Naive thymus-derived CD8-positive, alpha-beta T cell (primary cell): ENCODE measurements around the gene RPS15A. TPM values are rescaled to one million over a fixed set of nuclear protein-coding genes. Genes with fewer than 3 reads are reported as not detected.

Source experiments
- ATAC-seq, 2 donors: fragments of 150-1000 bp; cut with Tn5 transposase in 1 of 2; sonication (Bioruptor Pico), chemical (Tn5 transposase) in 1 of 2; 1 replicate in 1 of 2; 2 replicates in 1 of 2; pipeline ENCODE4 v1.10.0; 2021; ENCODE audit warnings: mild to moderate bottlenecking in 2 of 2, moderate library complexity in 2 of 2
- POLR2A ChIA-PET: fragments of 350-600 bp; sonication (Branson Sonifier 250); formaldehyde crosslinking; loops from one replicate; lab custom pipeline; 2021; ENCODE audit warnings: antibody characterized with exemption; lab: Charles Lee
- DNase-seq, 10 donors: peaks; one replicate each; pipeline versions ENCODE4 v3.0.0 to v3.0.0-alpha.2; 2020 to 2022
- H3K27ac Mint-ChIP-seq, 10 donors: one replicate each; pipeline ENCODE4 v1.8.0; 2020 to 2022; ENCODE audit warnings: mild to moderate bottlenecking in 10 of 10, mixed read lengths in 10 of 10, moderate library complexity in 4 of 10, inconsistent platforms in 1 of 10
- H3K27me3 Mint-ChIP-seq, 5 donors: one replicate each; pipeline ENCODE4 v1.8.0; 2021 to 2022; ENCODE audit warnings: mixed read lengths in 5 of 5
- H3K36me3 Mint-ChIP-seq, 3 donors: one replicate each; pipeline ENCODE4 v1.8.0; 2020 to 2022; ENCODE audit warnings: mixed read lengths in 3 of 3, mild to moderate bottlenecking in 2 of 3, inconsistent platforms in 1 of 3
- H3K4me1 Mint-ChIP-seq, 4 donors: one replicate each; pipeline ENCODE4 v1.8.0; 2021 to 2022; ENCODE audit warnings: mixed read lengths in 4 of 4
- H3K4me3 Mint-ChIP-seq, 10 donors: one replicate each; pipeline ENCODE4 v1.8.0; 2020 to 2022; ENCODE audit warnings: mild to moderate bottlenecking in 10 of 10, mixed read lengths in 10 of 10, moderate library complexity in 6 of 10, inconsistent platforms in 1 of 10
- H3K9me3 Mint-ChIP-seq, 9 donors: one replicate each; pipeline ENCODE4 v1.8.0; 2020 to 2022; ENCODE audit warnings: mixed read lengths in 9 of 9, mild to moderate bottlenecking in 3 of 9, inconsistent platforms in 1 of 9, moderate library complexity in 1 of 9
- polyA plus RNA-seq, 3 donors: library from polyadenylated mRNA; unstranded; fragments of 300-500 nt; fragmentation: Illumina TruSeq; gene quantifications; one replicate each; pipeline ENCODE4 v1.2.3, GENCODE V29; 2021
- total RNA-seq, 8 experiments: library from RNA in 2 of 8; stranded (reverse) in 2 of 8; gene quantifications; one replicate each; pipeline ENCODE4 v1.2.3 and lab custom pipeline; 2021 to 2026

The RPS15A gene
- total and polyA plus RNA-seq, 5 experiments from 2014 or later = 3,226 to 5,165 (median 4,112) TPM

DNA sequence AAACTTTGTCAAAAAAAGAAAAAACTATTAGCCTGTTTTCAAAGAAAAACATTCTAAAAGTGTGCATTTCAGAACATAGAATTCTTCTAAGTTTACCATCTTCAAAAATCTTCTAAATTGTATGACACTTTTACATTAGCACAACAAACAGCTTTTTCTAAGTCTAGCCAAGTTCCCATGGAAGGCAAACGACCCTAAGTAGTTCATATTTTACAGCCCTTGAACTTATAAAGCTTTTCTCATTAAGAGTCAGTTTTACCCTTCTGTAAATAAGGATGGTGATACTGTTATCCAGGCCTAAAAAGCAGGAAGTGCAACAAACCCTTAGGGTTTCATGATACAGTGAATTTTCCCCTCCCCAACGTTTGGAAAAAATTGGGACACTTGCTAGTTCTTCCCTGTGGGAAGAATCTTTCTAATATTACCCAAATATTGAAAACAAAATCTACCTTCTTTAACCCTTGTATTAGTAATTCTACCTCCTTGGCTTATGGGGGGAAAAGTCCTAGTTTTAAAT, 15.2 kb upstream of the RPS15A start:
- Mint-ChIP-seq H3K9me3 (peaks cover 0 to 2% (median 0%) of the 10 kb centered on the region in 9 donors), H3K4me1 (peaks cover 12 to 41% (median 31%) of the 10 kb centered on the region in 4 donors), H3K4me3 (no peak overlapping the region), H3K27ac (peak overlapping the region in 2 of 10 donors; percentile 90 to 94), H3K36me3 (peaks cover 10 to 36% (median 11%) of the 10 kb centered on the region in 3 donors), H3K27me3 (no peaks in the 10 kb centered on the region)
- ATAC-seq = no peak
- no peak for DNase-seq
- POLR2A ChIA-PET = interaction anchor here (6.8 kb wide), 1 partner anchor 15 kb away, joined by 106 read pairs; the partner anchor contains the start of gene RPS15A

DNA sequence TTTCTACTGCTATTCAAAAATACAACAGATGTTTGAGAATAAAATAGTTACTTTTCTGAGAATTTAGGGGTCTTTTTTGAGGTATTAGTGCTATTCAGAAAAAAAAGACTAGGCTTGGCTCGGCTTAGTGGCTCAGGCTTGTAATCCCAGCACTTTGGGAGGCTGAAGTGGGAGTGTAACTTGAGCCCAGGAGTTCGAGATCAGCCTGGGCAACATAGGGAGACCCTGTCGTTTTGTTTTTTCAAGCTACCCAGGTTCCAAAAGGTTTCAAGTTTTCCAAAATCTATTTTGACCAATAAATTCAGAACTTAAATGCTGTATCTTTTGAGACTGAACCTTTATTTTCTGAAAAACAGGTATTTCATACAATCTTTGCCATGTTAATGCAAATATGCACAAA, 14.4 kb upstream of the RPS15A start:
- POLR2A ChIA-PET = interaction anchor here (6.8 kb wide), 1 partner anchor 14 kb away, joined by 106 read pairs; the partner anchor contains the start of gene RPS15A
- DNase-seq = no peak
- Mint-ChIP-seq H3K9me3 (peaks cover 0 to 2% (median 0%) of the 10 kb centered on the region in 9 donors), H3K27me3 (no peaks in the 10 kb centered on the region), H3K27ac (peak overlapping the region in 7 of 10 donors; percentile 38 to 94 (median 55)), H3K4me3 (peak overlapping the region in 1 of 10 donors; percentile 56), H3K4me1 (peaks cover 19 to 49% (median 39%) of the 10 kb centered on the region in 4 donors), H3K36me3 (peaks cover 7 to 28% (median 9%) of the 10 kb centered on the region in 3 donors)
- ATAC-seq = no peak

DNA sequence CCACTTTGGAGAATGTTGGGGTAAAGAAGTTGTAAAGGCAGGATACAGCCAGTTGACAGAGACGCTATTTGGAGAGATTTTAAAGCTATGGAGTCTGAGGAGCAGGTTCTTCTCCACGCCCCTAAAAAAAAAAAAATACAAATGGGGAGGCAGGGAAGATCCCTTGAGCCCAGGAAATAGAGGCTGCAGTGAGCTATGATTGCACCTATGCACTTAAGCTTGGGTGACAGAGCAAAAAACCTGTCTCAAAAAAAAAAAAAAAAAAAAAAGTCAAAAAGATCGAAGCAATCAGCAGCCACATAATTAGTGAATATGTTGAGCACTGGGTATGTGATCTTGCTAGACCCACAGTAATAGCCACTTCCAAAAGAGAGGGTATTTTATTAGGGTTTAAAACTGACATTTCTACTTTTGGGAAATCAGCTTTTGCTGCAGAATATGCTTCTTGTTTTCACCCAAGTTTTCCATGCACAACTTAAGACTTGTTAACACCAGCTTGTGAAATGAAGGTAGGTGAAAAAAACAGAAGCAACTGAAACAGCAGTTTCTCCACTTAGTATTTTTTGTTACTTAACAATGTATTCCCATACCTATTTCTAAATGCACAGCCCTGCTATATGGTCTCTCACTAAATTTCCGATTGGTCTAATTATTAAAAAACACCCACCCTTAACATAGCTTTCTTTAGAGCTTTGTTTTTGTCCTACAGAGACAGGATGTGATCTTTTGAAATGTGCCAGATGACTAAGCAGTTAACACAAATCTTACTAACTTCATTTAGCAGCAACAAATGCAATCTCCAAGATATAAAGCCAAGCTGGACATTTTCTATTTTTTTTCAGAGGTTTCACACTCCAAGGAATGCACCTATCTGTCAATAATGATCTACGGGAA, 13.7 kb upstream of the RPS15A start:
- Mint-ChIP-seq H3K4me1 (peaks cover 19 to 56% (median 42%) of the 10 kb centered on the region in 4 donors), H3K27ac (peak overlapping the region in 9 of 10 donors; percentile 13 to 94 (median 63)), H3K27me3 (no peaks in the 10 kb centered on the region), H3K36me3 (peaks cover 4 to 21% (median 5%) of the 10 kb centered on the region in 3 donors), H3K4me3 (peak overlapping the region in 5 of 10 donors; percentile 23 to 56 (median 30)), H3K9me3 (peaks cover 0 to 2% (median 0%) of the 10 kb centered on the region in 9 donors)
- DNase-seq = no peak
- POLR2A ChIA-PET = interaction anchor here (6.8 kb wide), 1 partner anchor 13 kb away, joined by 106 read pairs; the partner anchor contains the start of gene RPS15A
- ATAC-seq = no peak

DNA sequence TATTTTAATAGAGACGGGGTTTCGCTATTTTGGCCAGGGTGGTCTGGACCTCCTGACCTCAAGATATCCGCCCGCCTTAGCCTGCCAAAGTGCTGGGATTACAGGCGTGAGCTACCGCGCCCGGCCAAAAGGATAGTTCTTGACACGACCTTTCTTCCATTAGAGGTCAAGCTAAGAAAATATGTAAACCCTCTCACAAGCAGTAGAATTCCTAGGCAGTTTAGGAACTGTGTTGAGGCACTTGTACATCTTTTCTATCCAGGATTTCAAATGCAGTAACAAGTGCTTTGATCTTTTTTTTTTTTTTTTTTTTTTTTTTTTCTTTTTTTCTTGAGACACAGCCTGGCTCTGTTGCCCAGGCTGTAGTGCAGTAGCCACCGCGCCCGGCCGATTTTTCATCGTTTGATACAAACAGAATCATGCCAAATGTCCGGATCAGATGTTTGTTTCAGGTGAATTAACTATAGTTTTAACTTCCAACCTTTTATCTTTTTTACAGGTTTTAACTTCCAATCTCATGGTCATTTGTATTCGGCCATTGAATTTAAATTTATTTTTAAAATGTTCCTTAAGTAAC, 12.7 kb upstream of the RPS15A start:
- H3K9me3 Mint-ChIP-seq = peaks cover 0 to 2% (median 0%) of the 10 kb centered on the region in 9 donors
- POLR2A ChIA-PET = interaction anchor here (1.7 to 6.8 kb wide), 2 partner anchors 12 to 20 kb away, joined by 6 to 106 read pairs; partner anchors contain the start of gene RPS15A
- H3K27ac Mint-ChIP-seq = peak overlapping the region in 6 of 10 donors; percentile 13 to 96 (median 64)
- H3K4me3 Mint-ChIP-seq = peak overlapping the region in 9 of 10 donors; percentile 52 to 99 (median 94)
- H3K36me3 Mint-ChIP-seq = peaks cover 0 to 16% (median 0%) of the 10 kb centered on the region in 3 donors
- H3K27me3 Mint-ChIP-seq = no peaks in the 10 kb centered on the region
- DNase-seq = no peak
- ATAC-seq = no peak
- peaks cover 21 to 62% (median 44%) of the 10 kb centered on the region in 4 donors for H3K4me1 Mint-ChIP-seq

DNA sequence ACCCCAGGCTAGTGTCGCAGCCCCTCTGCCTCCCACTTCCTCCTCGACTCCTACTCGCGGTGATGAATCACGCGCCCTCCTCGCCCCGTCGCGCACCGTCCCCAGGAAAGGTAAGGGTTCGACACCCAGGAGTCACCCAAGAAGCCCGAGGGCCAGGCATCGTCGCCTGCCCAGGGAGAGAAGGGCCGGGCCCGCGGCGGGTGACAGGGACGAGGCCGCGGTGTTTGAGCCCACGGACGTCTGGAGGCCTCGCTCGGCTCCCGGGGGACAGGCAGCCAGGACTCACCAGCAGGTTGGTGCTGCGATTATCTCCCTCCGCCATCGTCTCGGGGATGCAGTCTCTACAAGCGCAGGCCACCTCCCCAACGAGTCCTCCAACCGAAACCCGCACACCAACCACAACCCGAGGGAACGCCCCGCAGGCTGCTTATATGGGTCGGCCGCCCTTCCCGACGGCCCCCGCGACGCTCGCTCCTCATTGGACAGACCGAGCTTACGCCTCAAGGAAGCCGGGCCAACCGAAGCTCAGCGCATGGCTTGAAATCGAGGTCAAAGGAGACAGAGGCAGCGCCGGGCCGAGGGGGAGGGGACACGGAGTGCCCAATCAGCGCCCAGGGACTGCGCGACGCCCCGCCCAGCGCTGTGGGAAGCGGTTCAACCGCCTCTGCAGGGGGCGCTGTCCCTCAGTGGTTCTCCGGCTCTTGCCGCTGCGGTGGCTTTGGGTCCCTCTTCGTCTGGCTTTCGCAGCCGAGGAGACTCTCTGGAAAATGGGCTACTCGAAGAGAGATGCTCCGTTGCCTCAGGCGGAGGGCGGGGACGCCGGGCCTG, 11.2 kb upstream of the RPS15A start, which contains the start of gene ARL6IP1:
Gene ARL6IP1 (minus strand): TSS at position 405 of the 828 bp plus-strand sequence. CDS start 83 bp downstream, at position 322.
- Mint-ChIP-seq H3K9me3 (peaks cover 0 to 2% (median 0%) of the 10 kb centered on the region in 9 donors), H3K4me3 (peak within 1 kb of the TSS; percentile 89 to 99 (median 95)), H3K36me3 (peaks cover 0 to 20% (median 0%) of the 10 kb centered on the region in 3 donors), H3K27me3 (no peaks in the 10 kb centered on the region), H3K27ac (peak within 1 kb of the TSS; percentile 93 to 98 (median 96)), H3K4me1 (peaks cover 21 to 68% (median 47%) of the 10 kb centered on the region in 4 donors)
- DNase-seq (peak; percentile 96 to 99 (median 99)), ATAC-seq (peak; percentile 93 to 94)
- POLR2A ChIA-PET = interaction anchor here (0.6 to 6.8 kb wide), 8 partner anchors 11 to 1788 kb away, joined by 3 to 106 read pairs (median 4); partner anchors contain the start of genes COQ7, RPS15A and VPS35L

DNA sequence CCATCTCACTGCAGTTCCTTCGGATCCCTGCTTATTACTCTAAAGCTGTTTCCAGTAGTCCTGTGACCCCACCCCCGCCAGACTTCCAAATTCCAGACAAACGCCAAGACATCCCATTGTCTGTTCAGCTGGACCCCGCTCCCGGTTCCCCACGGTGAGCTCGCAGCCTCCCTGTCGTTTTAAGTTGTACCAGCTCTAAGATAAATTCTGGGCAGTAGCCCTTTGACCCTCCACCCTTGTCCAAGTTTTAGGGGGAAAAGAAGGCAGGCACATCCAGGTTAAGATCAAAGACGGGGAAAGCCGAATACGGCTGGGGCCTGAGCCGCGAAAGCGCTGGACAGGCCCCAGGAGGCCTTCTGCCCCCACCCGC, 10.6 kb upstream of the RPS15A start:
- DNase-seq (no peak), ATAC-seq (no peak)
- Mint-ChIP-seq H3K36me3 (peaks cover 0 to 24% (median 0%) of the 10 kb centered on the region in 3 donors), H3K9me3 (peaks cover 0 to 2% (median 0%) of the 10 kb centered on the region in 9 donors), H3K27me3 (no peaks in the 10 kb centered on the region), H3K4me1 (peaks cover 21 to 69% (median 48%) of the 10 kb centered on the region in 4 donors), H3K27ac (peak overlapping the region; percentile 93 to 98 (median 96)), H3K4me3 (peak overlapping the region; percentile 89 to 99 (median 95))
- POLR2A ChIA-PET = interaction anchor here (1.0 to 6.8 kb wide), 4 partner anchors 10 to 266 kb away, joined by 4 to 106 read pairs (median 6); partner anchors contain the start of genes COQ7 and RPS15A

DNA sequence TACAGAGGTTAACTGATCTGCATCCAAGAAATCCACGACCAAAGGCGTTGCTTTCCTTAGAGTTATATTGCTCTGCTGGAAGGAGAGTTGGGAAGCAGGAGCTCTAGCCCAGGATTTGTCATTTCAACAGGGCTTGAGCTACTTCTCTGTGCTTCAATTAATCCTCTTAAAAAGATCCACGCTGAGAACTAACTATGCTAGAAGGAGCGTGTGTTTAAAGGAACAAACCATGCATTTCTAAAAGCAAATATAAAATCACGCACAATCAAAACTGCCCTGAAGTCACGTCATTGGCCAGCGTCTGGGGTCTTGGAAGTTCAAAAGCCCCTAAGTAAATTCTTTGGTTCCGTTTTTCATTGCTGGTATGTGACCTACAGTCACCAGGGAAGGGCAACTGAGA, 10.2 kb upstream of the RPS15A start:
- peaks cover 21 to 70% (median 48%) of the 10 kb centered on the region in 4 donors for H3K4me1 Mint-ChIP-seq
- peaks cover 0 to 2% (median 0%) of the 10 kb centered on the region in 9 donors for H3K9me3 Mint-ChIP-seq
- peaks cover 0 to 28% (median 0%) of the 10 kb centered on the region in 3 donors for H3K36me3 Mint-ChIP-seq
- DNase-seq (no peak), ATAC-seq (no peak)
- POLR2A ChIA-PET = interaction anchor here (6.8 kb wide), 1 partner anchor 10 kb away, joined by 106 read pairs; the partner anchor contains the start of gene RPS15A
- peak overlapping the region; percentile 89 to 99 (median 95) for H3K4me3 Mint-ChIP-seq
- H3K27me3 Mint-ChIP-seq = no peaks in the 10 kb centered on the region
- peak overlapping the region; percentile 93 to 98 (median 96) for H3K27ac Mint-ChIP-seq

DNA sequence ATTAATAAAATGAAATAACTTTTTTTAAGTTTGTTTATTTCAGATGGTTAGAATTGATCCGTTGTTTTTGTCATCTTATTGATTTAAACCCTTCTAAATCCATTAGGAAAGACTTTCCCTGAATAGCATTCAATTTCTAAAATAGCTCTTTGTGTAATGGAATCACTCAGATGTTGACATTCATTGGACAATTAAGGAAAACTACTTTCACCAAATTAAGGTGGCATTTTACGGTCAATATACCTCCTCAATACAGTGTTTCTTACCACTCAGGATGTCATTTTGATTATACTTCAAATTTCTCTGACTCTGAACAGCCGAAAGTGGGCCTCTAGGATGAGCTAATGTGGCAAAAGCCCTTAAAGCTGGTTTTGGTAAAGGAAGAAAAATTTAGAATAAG, 9.4 kb upstream of the RPS15A start:
- Mint-ChIP-seq H3K36me3 (peaks cover 0 to 32% (median 0%) of the 10 kb centered on the region in 3 donors), H3K4me3 (peak overlapping the region; percentile 89 to 99 (median 95)), H3K4me1 (peaks cover 21 to 62% (median 48%) of the 10 kb centered on the region in 4 donors), H3K27ac (peak overlapping the region in 9 of 10 donors; percentile 11 to 98 (median 94)), H3K9me3 (peaks cover 0 to 2% (median 0%) of the 10 kb centered on the region in 9 donors), H3K27me3 (no peaks in the 10 kb centered on the region)
- ATAC-seq (no peak), DNase-seq (no peak)
- POLR2A ChIA-PET = interaction anchor here (6.8 kb wide), 1 partner anchor 9 kb away, joined by 106 read pairs; the partner anchor contains the start of gene RPS15A

DNA sequence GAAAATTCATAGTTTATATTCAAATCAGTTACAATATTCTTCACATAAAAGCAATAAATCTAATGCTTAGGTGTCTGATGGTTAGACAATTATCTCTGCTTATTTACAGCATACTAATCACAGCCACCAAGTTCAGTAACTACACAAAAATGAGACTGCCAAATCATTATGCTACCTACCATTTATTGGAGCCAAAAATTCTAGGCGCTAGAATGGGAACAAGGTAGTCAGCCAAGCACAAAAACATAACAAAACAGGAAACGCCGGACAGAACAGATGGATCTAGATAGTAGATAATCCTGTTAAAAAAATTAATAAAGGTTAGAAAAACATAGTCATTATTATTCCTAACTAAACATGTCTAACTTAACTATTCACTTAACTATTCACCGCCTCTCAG, 7.6 kb upstream of the RPS15A start:
- Mint-ChIP-seq H3K27ac (peak overlapping the region in 1 of 10 donors; percentile 39), H3K4me3 (no peak overlapping the region), H3K36me3 (peaks cover 4 to 50% (median 6%) of the 10 kb centered on the region in 3 donors), H3K27me3 (no peaks in the 10 kb centered on the region), H3K9me3 (peaks cover 0 to 2% (median 0%) of the 10 kb centered on the region in 9 donors), H3K4me1 (peaks cover 20 to 46% (median 35%) of the 10 kb centered on the region in 4 donors)
- POLR2A ChIA-PET = interaction anchor here (1.1 kb wide), 1 partner anchor 8 kb away, joined by 5 read pairs; the partner anchor contains the start of gene RPS15A
- ATAC-seq (no peak), DNase-seq (no peak)

DNA sequence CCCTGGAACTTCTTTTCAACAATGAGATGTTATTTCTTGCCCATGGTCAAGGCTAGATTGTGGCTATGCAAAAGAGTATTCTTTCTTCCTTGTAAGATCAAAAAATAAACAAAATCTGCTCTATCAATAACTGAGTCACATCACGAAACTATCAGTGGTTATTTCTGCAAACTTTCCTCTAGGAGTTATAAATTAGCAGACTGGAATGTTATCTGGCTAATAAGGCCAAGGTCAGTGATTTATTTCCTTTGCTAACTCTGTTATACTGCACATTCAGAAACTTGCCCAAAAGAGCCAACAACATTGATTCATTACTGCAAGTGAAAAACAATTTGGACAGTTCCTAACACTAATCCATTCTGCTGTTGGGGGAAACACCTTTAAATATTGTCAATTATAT, 6.2 kb upstream of the RPS15A start:
- H3K27me3 Mint-ChIP-seq = no peaks in the 10 kb centered on the region
- POLR2A ChIA-PET = no interaction called here
- peaks cover 0 to 1% (median 0%) of the 10 kb centered on the region in 9 donors for H3K9me3 Mint-ChIP-seq
- ATAC-seq (no peak), DNase-seq (no peak)
- H3K36me3 Mint-ChIP-seq = peaks cover 5 to 57% (median 6%) of the 10 kb centered on the region in 3 donors
- H3K27ac Mint-ChIP-seq = peak overlapping the region in 1 of 10 donors; percentile 86
- H3K4me3 Mint-ChIP-seq = no peak overlapping the region
- peaks cover 18 to 36% (median 27%) of the 10 kb centered on the region in 4 donors for H3K4me1 Mint-ChIP-seq
